Suprapubic skin (tissue), 4 donors: ENCODE measurements around the gene MTHFSD.

Experiments used
- CTCF ChIP-seq, 2 donors: fragments of 200-600 bp in 1 of 2; fragments of 450-650 bp in 1 of 2; sonication (generic) in 1 of 2; IDR thresholded peaks; one replicate each; pipeline ENCODE4 v1.5.1; 2016 to 2019; ENCODE audit warnings: antibody characterized with exemption in 2 of 2, mild to moderate bottlenecking in 1 of 2, moderate library complexity in 1 of 2
- EP300 ChIP-seq: sonication (generic); formaldehyde crosslinking; IDR thresholded peaks from one replicate; pipeline ENCODE4 v1.6.1; 2017; ENCODE audit warnings: antibody characterized with exemption
- POLR2A ChIP-seq, 2 donors: fragments of 450-650 bp; IDR thresholded peaks; one replicate each; pipeline ENCODE4 v1.6.1; 2017; ENCODE audit warnings: antibody characterized with exemption in 2 of 2, mild to moderate bottlenecking in 2 of 2, moderate library complexity in 2 of 2
- POLR2AphosphoS5 ChIP-seq, 3 donors: sonication (generic); formaldehyde crosslinking; IDR thresholded peaks; one replicate each; pipeline ENCODE4 v1.6.1; 2017; ENCODE audit warnings: antibody characterized with exemption in 3 of 3

GRCh38 chr16:86508947-86509758 is 45.9 kb downstream of the MTHFSD start:
- TF ChIP-seq POLR2A (IDR thresholded peaks at IDR 0.05) (no peak), CTCF (IDR thresholded peaks at IDR 0.05) (no peak), POLR2AphosphoS5 (IDR thresholded peaks at IDR 0.05) (no peak), EP300 (no peak)
